MCF 10A (cell line): ENCODE data around the gene METTL16. TPM values are rescaled to one million over a fixed set of nuclear protein-coding genes. Genes with fewer than 3 reads are reported as not detected.
A peak's percentile ranks its signal among the peaks of the same experiment; 100 is the strongest.

ENCODE experiments used
- BruUV-seq: library from RNA; stranded (reverse); fragments of 400-500 nt; replicated peaks from 2 replicates; lab custom pipeline; 2021; lab: Mats Ljungman, UMichigan
- CTCF ChIA-PET: fragments of 300-600 bp; sonication (Branson Sonifier 250); formaldehyde crosslinking; extraction: SDS; loops from one replicate; lab custom pipeline; 2021; ENCODE audit warnings: antibody characterized with exemption, inconsistent platforms; lab: Yijun Ruan, JAX
- POLR2A ChIA-PET: fragments of 300-600, 350-650 bp; sonication (Branson Sonifier 250); formaldehyde crosslinking; extraction: SDS; loops from one replicate; lab custom pipeline; 2020; ENCODE audit warnings: antibody characterized with exemption, inconsistent platforms; lab: Yijun Ruan, JAX
- DNase-seq: peaks from one replicate; pipeline ENCODE4 v3.0.0-alpha.2; 2018; ENCODE audit not compliant: unreplicated experiment
- H3K27ac Mint-ChIP-seq: one replicate; pipeline ENCODE4 v1.8.0; 2022; ENCODE audit warnings: mild to moderate bottlenecking, low read depth, mixed read lengths; ENCODE audit not compliant: unreplicated experiment
- H3K27me3 Mint-ChIP-seq: one replicate; pipeline ENCODE4 v1.8.0; 2022; ENCODE audit warnings: mixed read lengths; ENCODE audit not compliant: insufficient read depth, unreplicated experiment
- H3K36me3 Mint-ChIP-seq: one replicate; pipeline ENCODE4 v1.8.0; 2022; ENCODE audit warnings: mild to moderate bottlenecking, moderate library complexity, mixed read lengths; ENCODE audit not compliant: insufficient read depth, unreplicated experiment
- H3K4me1 Mint-ChIP-seq: one replicate; pipeline ENCODE4 v1.8.0; 2022; ENCODE audit warnings: mixed read lengths; ENCODE audit not compliant: insufficient read depth, unreplicated experiment
- H3K4me3 Mint-ChIP-seq: one replicate; pipeline ENCODE4 v1.8.0; 2022; ENCODE audit warnings: mild to moderate bottlenecking, moderate library complexity, mixed read lengths; ENCODE audit not compliant: unreplicated experiment
- H3K9me3 Mint-ChIP-seq: one replicate; pipeline ENCODE4 v1.8.0; 2022; ENCODE audit warnings: mixed read lengths; ENCODE audit not compliant: unreplicated experiment
- CTCF ChIP-seq: fragments of 200-600 bp; IDR thresholded peaks from one replicate; pipeline ENCODE4 v1.8.0; 2022; ENCODE audit warnings: antibody characterized with exemption, mild to moderate bottlenecking; ENCODE audit not compliant: unreplicated experiment
- intact Hi-C: fragments of 100-400 bp; cut with micrococcal nuclease; formaldehyde crosslinking; loops from 2 replicates; pipeline ENCODE4 v1.14.1; 2022
- total RNA-seq: library from RNA; stranded (reverse); gene quantifications from 2 replicates; pipeline ENCODE4 v1.2.3, GENCODE V29; 2022

Gene METTL16
- total RNA-seq, 1 experiment from 2014 or later: 41.4 TPM

- POLR2A ChIA-PET: interaction anchor here (0.9 to 5.2 kb wide), 3 partner anchors 10 to 11 kb away, joined by 4 to 77 read pairs (median 7); no protein-coding TSS in a partner anchor
- no TSS peak for BruUV-seq
- Mint-ChIP-seq H3K36me3 (peaks cover 6% of the 10 kb centered on the region), H3K27me3 (no peaks in the 10 kb centered on the region), H3K9me3 (no peaks in the 10 kb centered on the region), H3K27ac (peak overlapping the region; percentile 73), H3K4me3 (peak overlapping the region; percentile 87), H3K4me1 (peaks cover 31% of the 10 kb centered on the region)
- intact Hi-C loops: no loop called here
- DNase-seq: no peak
- CTCF ChIA-PET: no interaction called here
- TF ChIP-seq CTCF: no peak
Measured at GRCh38 chr17:2395258-2396181, 116.2 kb downstream of the METTL16 start.

- POLR2A ChIA-PET: interaction anchor here (5.2 kb wide), 1 partner anchor 11 kb away, joined by 77 read pairs; no protein-coding TSS in a partner anchor
- Mint-ChIP-seq H3K27me3 (no peaks in the 10 kb centered on the region), H3K36me3 (peaks cover 13% of the 10 kb centered on the region), H3K4me1 (peaks cover 31% of the 10 kb centered on the region), H3K4me3 (peak overlapping the region; percentile 71), H3K9me3 (no peaks in the 10 kb centered on the region), H3K27ac (no peak overlapping the region)
- no TSS peak for BruUV-seq
- CTCF ChIA-PET: no interaction called here
- TF ChIP-seq CTCF: no peak
- no peak for DNase-seq
- intact Hi-C loops: no loop called here
Measured at GRCh38 chr17:2394775-2395201, 116.9 kb downstream of the METTL16 start.

- ChIA-PET POLR2A (interaction anchor here (0.6 to 5.2 kb wide), 9 partner anchors 8 to 171 kb away, joined by 3 to 77 read pairs (median 5); partner anchors contain the start of gene TSR1), CTCF (interaction anchor here (1.0 to 3.0 kb wide), 2 partner anchors 11 to 22 kb away, joined by 6 to 29 read pairs; no protein-coding TSS in a partner anchor)
- TF ChIP-seq CTCF: no peak
- H3K36me3 Mint-ChIP-seq: peaks cover 20% of the 10 kb centered on the region
- H3K9me3 Mint-ChIP-seq: no peaks in the 10 kb centered on the region
- no peaks in the 10 kb centered on the region for H3K27me3 Mint-ChIP-seq
- H3K4me3 Mint-ChIP-seq: peak overlapping the region; percentile 71
- H3K27ac Mint-ChIP-seq: no peak overlapping the region
- BruUV-seq: no TSS peak
- no peak for DNase-seq
- H3K4me1 Mint-ChIP-seq: peaks cover 31% of the 10 kb centered on the region
- intact Hi-C loops: loop anchor here (1.0 kb wide), 1 partner anchor 7 kb away; the partner anchor contains the start of gene MNT
Measured at GRCh38 chr17:2393954-2394749, 117.5 kb downstream of the METTL16 start.
